Uterus (tissue), 2 donors: Measurements from ENCODE around the gene AIFM2.

Experiments
- POLR2A ChIP-seq, 2 donors: fragments of 450-650 bp; IDR thresholded peaks; one replicate each; pipeline ENCODE4 v1.6.1; 2016; ENCODE audit warnings: antibody characterized with exemption in 2 of 2, mild to moderate bottlenecking in 1 of 2, moderate library complexity in 1 of 2
- TF ChIP-seq, protein P1 (sequence below), 4 experiments: fragments of 200-600 bp in 2 of 4; fragments of 450-650 bp in 2 of 4; sonication (generic) in 2 of 4; IDR thresholded peaks; one replicate each; pipeline ENCODE4 v1.5.1; 2016 to 2019; ENCODE audit warnings: antibody characterized with exemption in 4 of 4, mild to moderate bottlenecking in 2 of 4, moderate library complexity in 1 of 4

DNA sequence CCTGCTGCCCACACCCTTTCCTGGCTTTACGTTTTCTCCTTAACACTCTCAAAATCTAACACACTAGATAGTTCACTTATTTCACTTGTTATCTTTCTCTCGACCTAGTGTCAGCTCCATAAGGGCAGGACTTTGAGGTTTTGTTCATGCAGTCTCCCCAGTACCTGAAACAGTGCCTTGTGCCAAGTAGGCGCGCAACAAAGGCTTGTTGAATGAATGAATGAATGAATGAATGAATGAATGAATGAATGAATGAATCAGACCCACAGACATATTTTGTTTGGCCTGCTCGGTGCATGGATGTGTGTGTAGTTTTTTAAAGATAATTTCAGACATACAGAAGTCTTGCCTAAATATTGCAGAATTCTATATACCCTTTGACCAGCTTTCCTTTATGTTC is 7.7 kb upstream of the AIFM2 start:
- TF ChIP-seq, protein P1, sequence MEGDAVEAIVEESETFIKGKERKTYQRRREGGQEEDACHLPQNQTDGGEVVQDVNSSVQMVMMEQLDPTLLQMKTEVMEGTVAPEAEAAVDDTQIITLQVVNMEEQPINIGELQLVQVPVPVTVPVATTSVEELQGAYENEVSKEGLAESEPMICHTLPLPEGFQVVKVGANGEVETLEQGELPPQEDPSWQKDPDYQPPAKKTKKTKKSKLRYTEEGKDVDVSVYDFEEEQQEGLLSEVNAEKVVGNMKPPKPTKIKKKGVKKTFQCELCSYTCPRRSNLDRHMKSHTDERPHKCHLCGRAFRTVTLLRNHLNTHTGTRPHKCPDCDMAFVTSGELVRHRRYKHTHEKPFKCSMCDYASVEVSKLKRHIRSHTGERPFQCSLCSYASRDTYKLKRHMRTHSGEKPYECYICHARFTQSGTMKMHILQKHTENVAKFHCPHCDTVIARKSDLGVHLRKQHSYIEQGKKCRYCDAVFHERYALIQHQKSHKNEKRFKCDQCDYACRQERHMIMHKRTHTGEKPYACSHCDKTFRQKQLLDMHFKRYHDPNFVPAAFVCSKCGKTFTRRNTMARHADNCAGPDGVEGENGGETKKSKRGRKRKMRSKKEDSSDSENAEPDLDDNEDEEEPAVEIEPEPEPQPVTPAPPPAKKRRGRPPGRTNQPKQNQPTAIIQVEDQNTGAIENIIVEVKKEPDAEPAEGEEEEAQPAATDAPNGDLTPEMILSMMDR (IDR thresholded peaks at IDR 0.05) = no peak
- TF ChIP-seq POLR2A (IDR thresholded peaks at IDR 0.05) = no peak
